HG03139 (cell line): ENCODE data around the gene TTC32.

Source experiments
- ATAC-seq: cut with Tn5 transposase; IDR thresholded peaks from one replicate; pipeline ENCODE4 v1.9.1; 2021; ENCODE audit not compliant: unreplicated experiment

TTC32 gene

GRCh38 chr2:19854596-19855541 lies 46.9 kb downstream of the TTC32 start:
- ATAC-seq = no peak

GRCh38 chr2:19851116-19851695 lies 50.6 kb downstream of the TTC32 start:
- ATAC-seq = no peak

- ATAC-seq = no peak
These were observed 51.4 kb downstream of the TTC32 start for GRCh38 chr2:19850056-19851050.

- ATAC-seq = no peak
These were observed 52.8 kb downstream of the TTC32 start for GRCh38 chr2:19848952-19849351.

- ATAC-seq = no peak
These were observed 53.6 kb downstream of the TTC32 start for GRCh38 chr2:19848029-19848750.

- ATAC-seq = no peak
These were observed 54.3 kb downstream of the TTC32 start for GRCh38 chr2:19847486-19847885.
